ENCODE results near the gene LIFR. TPM values are rescaled to one million over a fixed set of nuclear protein-coding genes. Genes with fewer than 3 reads are reported as not detected.

The LIFR gene
- total RNA-seq, 2 donors from 2014 or later = 68.5 to 120 TPM

DNA sequence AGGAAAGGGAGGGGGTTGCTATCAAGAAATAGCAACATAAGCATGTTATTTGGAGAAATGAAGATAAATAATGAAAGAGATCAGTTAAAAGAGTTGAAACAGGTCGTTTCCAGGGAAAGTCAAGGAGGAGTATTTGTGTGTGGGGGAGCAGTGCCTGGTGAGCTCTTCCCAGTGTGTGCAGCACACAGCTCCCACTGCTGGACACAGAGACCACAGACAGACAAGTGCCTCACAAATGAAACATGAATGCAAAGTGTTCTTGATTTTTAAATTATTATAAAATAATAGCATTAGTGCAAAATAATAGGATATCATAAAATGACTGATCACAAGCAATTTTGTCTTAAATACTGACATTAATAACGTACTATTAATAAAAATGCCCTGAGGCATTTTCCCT, 40.8 kb downstream of the LIFR start:
- no peaks in the 10 kb centered on the region for H3K9me3 ChIP-seq
- TF ChIP-seq, protein P1, sequence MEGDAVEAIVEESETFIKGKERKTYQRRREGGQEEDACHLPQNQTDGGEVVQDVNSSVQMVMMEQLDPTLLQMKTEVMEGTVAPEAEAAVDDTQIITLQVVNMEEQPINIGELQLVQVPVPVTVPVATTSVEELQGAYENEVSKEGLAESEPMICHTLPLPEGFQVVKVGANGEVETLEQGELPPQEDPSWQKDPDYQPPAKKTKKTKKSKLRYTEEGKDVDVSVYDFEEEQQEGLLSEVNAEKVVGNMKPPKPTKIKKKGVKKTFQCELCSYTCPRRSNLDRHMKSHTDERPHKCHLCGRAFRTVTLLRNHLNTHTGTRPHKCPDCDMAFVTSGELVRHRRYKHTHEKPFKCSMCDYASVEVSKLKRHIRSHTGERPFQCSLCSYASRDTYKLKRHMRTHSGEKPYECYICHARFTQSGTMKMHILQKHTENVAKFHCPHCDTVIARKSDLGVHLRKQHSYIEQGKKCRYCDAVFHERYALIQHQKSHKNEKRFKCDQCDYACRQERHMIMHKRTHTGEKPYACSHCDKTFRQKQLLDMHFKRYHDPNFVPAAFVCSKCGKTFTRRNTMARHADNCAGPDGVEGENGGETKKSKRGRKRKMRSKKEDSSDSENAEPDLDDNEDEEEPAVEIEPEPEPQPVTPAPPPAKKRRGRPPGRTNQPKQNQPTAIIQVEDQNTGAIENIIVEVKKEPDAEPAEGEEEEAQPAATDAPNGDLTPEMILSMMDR (IDR thresholded peaks at IDR 0.05) = peak in 1 of 4 experiments; percentile 17
- no peak for TF ChIP-seq POLR2AphosphoS5 (IDR thresholded peaks at IDR 0.05)
- no peaks in the 10 kb centered on the region for H3K27me3 ChIP-seq (replicated peaks; ENCODE audit: insufficient read depth)
- no peak overlapping the region for H3K4me3 ChIP-seq
- WGBS = 59% methylated on average over 2 of the region's 2 CpGs
- intact Hi-C loops (cut with DNase I) = no loop called here
- no peak for DNase-seq (ENCODE audit: low spot score)
- H3K36me3 ChIP-seq = no peaks in the 10 kb centered on the region
- no peaks in the 10 kb centered on the region for H3K4me1 ChIP-seq (replicated peaks)
- no peak overlapping the region for H3K27ac ChIP-seq

DNA sequence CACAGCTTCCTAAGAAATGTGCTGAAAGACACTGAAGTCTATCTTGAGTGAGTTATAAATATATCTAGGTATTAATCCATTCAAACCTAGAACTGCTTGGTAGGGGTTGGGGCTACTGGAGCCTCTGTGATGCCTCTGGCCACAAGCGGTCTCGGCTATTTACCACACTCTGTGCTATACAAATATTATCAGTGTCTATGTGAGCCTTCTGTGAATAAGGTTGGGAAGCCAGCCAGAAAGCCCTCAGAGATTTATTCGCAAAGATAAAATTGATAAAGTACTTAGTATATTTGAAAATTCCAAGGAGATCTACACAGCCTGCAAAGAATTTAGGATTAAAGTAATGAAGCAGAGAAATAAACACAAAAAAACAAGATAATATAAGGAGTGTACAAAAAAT, 41.4 kb downstream of the LIFR start:
- 67% methylated on average over 3 of the region's 3 CpGs for WGBS
- no peaks in the 10 kb centered on the region for H3K27me3 ChIP-seq (replicated peaks; ENCODE audit: insufficient read depth)
- intact Hi-C loops (cut with DNase I) = no loop called here
- no peaks in the 10 kb centered on the region for H3K36me3 ChIP-seq
- TF ChIP-seq POLR2AphosphoS5 (IDR thresholded peaks at IDR 0.05) = no peak
- no peak for TF ChIP-seq POLR2A (IDR thresholded peaks at IDR 0.05)
- TF ChIP-seq, protein P1 (IDR thresholded peaks at IDR 0.05) = no peak
- no peak overlapping the region for H3K27ac ChIP-seq
- no peaks in the 10 kb centered on the region for H3K9me3 ChIP-seq
- DNase-seq (ENCODE audit: low spot score) = no peak
- H3K4me1 ChIP-seq (replicated peaks) = no peaks in the 10 kb centered on the region
- no peak overlapping the region for H3K4me3 ChIP-seq

DNA sequence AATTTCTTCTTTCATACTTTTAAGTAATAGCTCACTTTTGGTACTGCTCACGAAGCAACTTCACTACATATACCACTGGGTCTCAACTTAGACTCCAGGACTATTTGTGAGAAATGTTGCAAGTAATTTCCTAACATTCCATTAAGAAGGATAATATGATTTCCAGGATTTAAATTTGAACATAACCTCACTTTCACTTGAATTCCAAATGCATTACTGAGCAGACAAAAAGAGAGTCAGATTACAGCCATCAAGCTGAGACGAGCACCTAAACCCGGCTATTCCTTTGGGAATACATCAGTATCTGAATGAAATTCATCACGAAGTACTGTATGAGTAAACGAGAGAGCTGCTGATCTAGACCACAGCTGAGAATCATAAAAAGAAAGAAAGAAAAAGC, 47.3 kb downstream of the LIFR start:
- intact Hi-C loops (cut with DNase I) = no loop called here

DNA sequence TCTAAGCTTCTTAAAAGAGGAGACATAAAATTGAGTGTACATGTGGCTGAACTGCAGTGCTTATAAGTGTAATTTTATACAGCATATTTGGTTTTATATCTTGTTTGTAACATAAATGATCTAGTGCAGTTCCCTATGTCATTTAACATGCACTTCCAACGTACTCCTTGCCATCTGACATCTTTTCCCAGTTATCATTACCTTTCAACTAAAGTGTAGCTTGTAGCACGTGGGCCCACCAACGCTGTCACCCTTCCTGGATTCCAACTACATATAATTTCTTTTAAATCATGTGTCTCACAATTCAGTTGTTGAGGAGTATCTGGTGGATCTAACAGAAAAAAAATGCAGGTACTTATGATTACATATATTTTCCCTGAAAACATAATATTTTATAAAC, 50.1 kb downstream of the LIFR start:
- WGBS = 91% methylated on average over 3 of the region's 3 CpGs
- H3K36me3 ChIP-seq = no peaks in the 10 kb centered on the region
- intact Hi-C loops (cut with DNase I) = no loop called here

More for the DNA sequence above, 47.3 kb downstream of the LIFR start:
- no peak overlapping the region for H3K4me3 ChIP-seq
- no peak overlapping the region for H3K27ac ChIP-seq
- 65% methylated on average over 5 of the region's 5 CpGs for WGBS
- no peak for DNase-seq (ENCODE audit: low spot score)
- no peaks in the 10 kb centered on the region for H3K4me1 ChIP-seq (replicated peaks)
- H3K9me3 ChIP-seq = no peaks in the 10 kb centered on the region
- H3K27me3 ChIP-seq (replicated peaks; ENCODE audit: insufficient read depth) = no peaks in the 10 kb centered on the region
- TF ChIP-seq, protein P1 (IDR thresholded peaks at IDR 0.05) = no peak
- no peak for TF ChIP-seq POLR2A (IDR thresholded peaks at IDR 0.05)
- TF ChIP-seq POLR2AphosphoS5 (IDR thresholded peaks at IDR 0.05) = no peak
- no peaks in the 10 kb centered on the region for H3K36me3 ChIP-seq

More for the DNA sequence above, 50.1 kb downstream of the LIFR start:
- Histone ChIP-seq H3K9me3 (no peaks in the 10 kb centered on the region), H3K4me3 (no peak overlapping the region), H3K4me1 (replicated peaks) (no peaks in the 10 kb centered on the region), H3K27ac (no peak overlapping the region), H3K27me3 (replicated peaks; ENCODE audit: insufficient read depth) (no peaks in the 10 kb centered on the region)
- no peak for DNase-seq (ENCODE audit: low spot score)
- no peak for TF ChIP-seq POLR2A (IDR thresholded peaks at IDR 0.05)
- TF ChIP-seq, protein P1 (IDR thresholded peaks at IDR 0.05) = no peak
- no peak for TF ChIP-seq POLR2AphosphoS5 (IDR thresholded peaks at IDR 0.05)

Measured in prostate gland (tissue), 2 donors.